Ovary (tissue), 3 donors: ENCODE data around the gene PCBP3.

Experiments
- EP300 ChIP-seq: sonication (generic); formaldehyde crosslinking; IDR thresholded peaks from one replicate; pipeline ENCODE4 v1.6.1; 2017; ENCODE audit warnings: antibody characterized with exemption
- POLR2A ChIP-seq: fragments of 450-650 bp; IDR thresholded peaks from one replicate; pipeline ENCODE4 v1.6.1; 2017; ENCODE audit warnings: antibody characterized with exemption, mild to moderate bottlenecking, moderate library complexity
- TF ChIP-seq, protein P1 (sequence below), 3 donors: fragments of 450-650 bp in 2 of 3; fragments of 200-600 bp in 1 of 3; IDR thresholded peaks; one replicate each; pipeline versions ENCODE4 v1.5.1 to v1.8.0; 2016 to 2022; ENCODE audit warnings: antibody characterized with exemption in 3 of 3, mild to moderate bottlenecking in 1 of 3
- donor health status: DM: no; HTN: no; CAD: no.

GRCh38 chr21:45801129-45801964 is 157.8 kb downstream of the PCBP3 start:
- TF ChIP-seq EP300 (no peak), POLR2A (no peak)
- TF ChIP-seq, protein P1, sequence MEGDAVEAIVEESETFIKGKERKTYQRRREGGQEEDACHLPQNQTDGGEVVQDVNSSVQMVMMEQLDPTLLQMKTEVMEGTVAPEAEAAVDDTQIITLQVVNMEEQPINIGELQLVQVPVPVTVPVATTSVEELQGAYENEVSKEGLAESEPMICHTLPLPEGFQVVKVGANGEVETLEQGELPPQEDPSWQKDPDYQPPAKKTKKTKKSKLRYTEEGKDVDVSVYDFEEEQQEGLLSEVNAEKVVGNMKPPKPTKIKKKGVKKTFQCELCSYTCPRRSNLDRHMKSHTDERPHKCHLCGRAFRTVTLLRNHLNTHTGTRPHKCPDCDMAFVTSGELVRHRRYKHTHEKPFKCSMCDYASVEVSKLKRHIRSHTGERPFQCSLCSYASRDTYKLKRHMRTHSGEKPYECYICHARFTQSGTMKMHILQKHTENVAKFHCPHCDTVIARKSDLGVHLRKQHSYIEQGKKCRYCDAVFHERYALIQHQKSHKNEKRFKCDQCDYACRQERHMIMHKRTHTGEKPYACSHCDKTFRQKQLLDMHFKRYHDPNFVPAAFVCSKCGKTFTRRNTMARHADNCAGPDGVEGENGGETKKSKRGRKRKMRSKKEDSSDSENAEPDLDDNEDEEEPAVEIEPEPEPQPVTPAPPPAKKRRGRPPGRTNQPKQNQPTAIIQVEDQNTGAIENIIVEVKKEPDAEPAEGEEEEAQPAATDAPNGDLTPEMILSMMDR (IDR thresholded peaks at IDR 0.05), result no peak
